NCI-H774 (cell line): ENCODE results near the gene BDNF.
"Not testable (repeated sequence)": the region's sequence is repeated elsewhere in the genome, so short reads cannot be mapped to it uniquely, and the experiment has no call there.

Experiments
- DNase-seq: peaks from one replicate; lab custom pipeline; 2025; lab: John Stamatoyannopoulos, UW

Gene BDNF

DNA sequence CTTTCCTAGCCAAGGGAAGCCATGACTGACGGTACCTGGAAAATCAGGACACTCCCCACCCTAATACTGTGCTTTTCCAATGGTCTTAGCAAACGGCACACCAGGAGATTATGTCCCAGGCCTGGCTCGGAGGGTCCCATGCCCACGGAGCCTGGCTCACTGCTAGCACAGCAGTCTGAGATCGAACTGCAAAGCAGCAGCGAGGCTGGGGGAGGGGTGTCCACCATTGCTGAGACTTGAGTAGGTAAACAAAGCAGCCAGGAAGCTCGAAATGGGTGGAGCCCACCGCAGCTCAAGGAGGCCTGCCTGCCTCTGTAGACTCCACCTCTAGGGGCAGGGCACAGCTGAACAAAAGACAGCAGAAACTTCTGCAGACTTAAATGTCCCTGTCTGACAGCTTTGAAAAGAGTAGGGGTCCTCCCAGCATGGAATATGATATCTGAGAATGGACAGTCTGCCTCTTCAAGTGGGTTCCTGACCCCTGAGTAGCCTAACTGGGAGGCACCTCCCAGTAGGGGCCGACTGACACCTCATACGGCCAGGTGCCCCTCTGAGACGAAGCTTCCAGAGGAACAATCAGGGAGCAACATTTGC lies 34.6 kb downstream of the BDNF start:
- not testable (repeated sequence) for DNase-seq

DNA sequence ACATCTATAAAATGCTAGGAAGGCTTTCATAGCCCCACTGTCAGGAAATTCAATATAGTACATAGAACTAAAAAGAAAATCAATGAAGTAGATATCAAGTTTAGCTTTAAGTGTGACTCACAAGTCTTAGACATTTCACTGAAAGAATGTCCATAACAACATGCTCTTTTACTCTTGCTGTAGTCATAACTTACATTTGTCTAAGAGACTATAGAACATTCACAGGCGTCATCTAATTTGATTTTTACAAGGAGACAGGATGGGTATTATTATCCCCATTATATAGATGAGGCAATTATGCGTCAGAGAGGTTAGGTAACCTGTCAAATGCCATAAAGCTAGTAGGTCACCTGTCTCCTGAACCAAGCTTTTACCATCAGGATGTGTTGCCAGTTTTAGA lies 36.9 kb downstream of the BDNF start:
- DNase-seq, result no peak

DNA sequence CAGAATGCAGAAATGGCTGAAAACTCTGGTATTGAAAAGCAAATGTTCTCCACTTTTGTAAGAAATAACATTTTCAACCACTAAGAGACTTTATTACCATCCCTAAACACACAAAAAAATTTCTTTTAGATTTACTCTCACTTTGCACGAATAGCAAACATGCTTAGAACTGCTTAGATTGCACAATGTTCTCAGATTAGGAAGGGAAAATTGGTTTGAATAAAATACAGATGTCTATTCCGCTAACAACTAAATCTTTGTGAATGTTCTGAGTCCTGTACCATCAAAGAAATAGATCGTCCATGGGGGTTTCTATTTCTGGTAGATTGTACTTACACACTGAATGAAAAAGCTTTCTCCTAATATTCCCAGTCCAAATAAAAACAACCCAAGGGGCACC lies 40.1 kb downstream of the BDNF start:
- no peak for DNase-seq

DNA sequence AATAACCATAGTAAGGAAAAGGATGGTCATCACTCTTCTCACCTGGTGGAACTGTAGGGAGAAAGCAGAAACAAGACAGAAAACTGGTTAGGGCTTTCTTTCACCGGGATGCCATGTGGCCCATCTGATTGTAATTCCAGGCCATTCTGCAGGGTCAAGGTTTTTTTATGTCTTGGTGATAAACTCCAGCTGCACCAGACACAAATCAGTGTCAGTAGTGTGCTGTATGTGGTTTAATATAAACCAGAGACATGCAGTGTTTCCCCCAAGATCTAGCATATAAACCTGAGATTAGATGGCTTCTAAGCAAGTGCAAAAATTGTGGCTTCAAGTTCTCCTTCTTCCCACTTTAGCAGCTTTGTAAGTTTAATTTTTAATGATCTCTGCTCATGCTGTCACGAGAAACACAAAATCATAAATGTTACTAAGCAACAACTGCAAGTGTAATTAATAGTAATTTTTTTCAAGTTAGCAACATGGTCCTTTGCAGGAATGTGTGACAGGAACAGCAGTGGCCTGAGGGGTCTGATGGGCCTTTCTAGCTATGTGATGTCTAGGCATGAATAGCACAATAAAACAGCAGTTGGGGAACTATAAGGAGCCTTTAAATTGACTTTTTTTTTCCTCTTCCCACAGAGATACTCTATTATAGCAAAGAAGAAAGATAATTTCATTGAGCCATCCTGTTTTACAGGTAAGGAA lies 41.6 kb downstream of the BDNF start:
- DNase-seq, result no peak

DNA sequence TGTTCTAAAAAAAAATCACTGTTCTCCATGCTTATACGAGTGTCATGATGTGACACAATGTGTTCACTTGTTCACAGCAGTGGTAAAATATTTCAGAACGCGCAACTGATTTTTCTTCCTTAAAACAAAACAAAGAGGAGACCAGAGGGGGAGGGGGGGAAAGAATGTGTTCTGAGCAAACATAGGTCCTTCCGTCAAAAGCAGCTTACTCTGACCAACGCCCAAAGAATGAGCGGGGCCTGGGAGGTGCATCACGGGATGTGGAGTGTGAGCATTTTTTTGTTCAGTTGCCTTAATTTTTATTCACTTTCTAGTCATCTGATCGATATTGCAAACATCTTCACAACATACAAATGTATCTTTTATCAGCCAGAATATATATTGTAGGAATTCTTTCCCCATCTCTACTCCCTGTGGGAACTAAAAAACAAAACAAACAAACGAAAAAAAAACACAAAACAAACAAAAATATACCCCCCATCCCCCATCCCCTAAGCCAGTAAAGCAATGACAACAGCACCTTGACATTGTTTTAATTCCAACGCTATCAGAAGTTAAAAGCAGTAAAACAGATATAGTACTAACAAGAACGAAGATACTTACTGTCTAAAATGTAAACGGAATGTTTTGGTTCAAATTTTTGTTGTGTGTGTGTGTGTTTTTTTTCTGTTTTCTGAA lies 43.3 kb downstream of the BDNF start:
- no peak for DNase-seq

DNA sequence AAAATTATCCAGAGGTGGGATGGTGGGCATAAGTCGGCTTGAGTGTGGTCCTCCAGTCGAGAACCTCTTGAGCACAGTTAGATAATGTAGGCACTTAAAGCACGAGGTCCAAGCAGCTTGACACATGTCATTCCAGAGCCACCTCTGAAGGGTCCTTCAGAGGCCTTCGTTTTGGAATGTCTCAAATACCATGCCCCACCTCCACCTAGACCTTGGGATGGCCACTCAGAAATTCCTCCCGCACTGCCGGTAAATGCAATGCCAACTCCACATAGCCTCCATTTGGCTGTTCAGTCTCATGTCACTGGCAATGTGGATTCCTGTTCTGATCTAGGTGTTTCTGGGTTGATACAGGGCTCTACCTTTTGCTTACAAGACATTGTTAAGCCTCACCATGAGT lies 43.9 kb downstream of the BDNF start:
- no peak for DNase-seq

DNA sequence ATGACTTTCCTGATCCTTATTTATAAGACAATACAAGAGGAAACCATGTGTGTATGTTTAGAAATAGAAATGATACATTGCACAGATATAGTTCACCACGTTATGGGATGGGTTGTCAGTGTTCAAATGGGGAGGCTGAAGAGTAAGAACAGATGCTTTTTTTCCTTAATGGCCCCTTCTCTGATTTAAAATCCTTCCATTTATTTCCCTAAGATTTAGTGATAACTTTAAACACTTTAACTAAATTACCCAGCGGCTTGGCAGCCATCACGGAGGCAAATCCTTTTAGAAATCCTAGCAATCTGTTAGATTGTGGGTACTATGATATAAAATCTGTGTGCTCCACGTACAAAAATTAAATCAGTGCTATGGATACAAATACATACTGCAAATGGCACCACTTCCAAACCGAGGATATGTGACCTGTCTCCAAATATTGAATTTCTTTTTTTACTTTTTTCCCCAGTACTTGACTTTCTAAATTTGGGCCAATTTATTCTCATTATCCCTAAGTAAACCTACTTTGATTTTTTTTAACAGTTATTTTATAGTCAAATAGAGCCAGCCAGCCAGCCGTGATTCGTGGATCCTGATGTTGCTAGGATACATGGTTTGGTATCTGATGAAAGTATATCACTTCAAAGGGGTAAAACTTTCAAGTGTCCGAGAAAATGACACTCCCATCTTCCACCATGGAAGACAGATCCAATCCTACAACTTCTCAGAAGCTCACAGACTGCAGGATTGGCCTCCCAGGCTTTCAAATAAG lies 46.1 kb downstream of the BDNF start:
- no peak for DNase-seq

DNA sequence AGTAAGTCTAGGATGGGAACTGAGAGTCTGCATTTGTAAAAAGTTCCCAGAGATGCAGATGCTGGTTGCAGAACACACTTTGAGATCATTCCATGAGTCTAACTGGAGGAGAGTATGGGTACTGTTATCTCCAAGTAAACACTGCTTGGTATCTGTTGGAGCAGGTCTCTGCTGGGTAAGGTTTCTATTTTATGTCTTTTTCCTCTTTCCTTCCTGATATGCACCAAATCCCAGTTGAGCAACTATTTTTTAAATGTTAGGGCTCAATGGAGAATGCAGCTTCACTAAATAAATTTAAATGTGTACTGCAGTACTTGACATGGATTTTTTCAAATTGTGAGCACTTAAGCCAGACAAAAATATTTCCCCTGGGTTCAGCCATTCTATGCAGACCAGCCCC lies 48.5 kb downstream of the BDNF start:
- DNase-seq, result no peak

DNA sequence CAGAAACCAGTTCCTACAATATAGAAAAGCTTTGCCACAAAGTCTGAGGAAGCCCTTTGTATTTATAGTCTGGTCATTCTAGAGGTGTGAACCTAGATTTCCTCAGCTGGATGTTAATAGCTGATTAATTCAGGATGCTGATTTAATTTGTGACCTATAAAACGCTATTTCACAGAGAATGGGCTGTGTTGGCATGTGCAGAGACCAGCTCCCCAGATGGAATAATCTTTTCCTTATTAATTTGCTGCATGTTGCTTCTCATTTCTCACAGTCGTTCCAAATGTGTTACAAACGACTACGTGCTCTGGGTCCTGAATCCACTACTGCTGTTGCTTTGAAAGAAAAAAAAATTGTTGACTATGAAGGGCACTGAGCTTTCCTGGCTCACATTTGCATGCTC lies 49.3 kb downstream of the BDNF start:
- no peak for DNase-seq

DNA sequence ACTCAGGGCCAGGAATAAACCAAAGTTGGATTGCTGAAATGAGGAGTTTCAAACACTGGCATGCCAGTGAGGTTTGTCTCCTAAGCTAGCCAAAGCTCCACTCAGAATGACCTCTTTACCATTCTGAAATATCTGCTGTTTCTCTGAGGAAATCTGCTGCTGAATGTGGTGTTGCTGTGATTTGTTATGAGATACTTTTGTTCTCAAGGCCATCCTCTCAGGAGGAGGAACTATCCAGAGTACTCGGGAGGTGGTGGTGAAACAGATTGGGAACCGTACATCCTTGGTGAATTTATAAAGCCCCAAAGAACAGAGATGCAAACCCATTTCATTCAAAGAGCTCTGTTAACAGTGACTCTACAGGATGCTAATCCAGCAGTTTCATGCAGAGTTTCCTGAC lies 50.5 kb downstream of the BDNF start:
- DNase-seq, result no peak

DNA sequence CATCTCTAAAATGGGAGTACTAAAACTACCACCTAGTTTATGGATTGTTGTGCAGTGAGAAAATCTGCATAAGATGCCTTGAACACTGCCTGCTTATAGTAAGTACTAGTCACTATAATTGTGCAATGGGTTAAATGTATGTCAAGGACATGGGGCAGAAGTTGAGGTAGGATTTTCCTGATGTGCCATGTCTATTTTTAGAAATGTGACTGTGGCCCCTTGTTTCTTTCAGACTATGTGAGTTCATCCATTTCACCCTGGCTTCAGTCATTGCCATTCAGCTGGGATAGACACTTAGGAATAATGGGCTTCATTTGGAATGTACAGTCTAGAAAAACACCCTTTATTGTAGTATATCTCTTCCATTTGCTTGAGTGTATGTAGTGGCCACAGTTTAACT lies 51.4 kb downstream of the BDNF start:
- no peak for DNase-seq

DNA sequence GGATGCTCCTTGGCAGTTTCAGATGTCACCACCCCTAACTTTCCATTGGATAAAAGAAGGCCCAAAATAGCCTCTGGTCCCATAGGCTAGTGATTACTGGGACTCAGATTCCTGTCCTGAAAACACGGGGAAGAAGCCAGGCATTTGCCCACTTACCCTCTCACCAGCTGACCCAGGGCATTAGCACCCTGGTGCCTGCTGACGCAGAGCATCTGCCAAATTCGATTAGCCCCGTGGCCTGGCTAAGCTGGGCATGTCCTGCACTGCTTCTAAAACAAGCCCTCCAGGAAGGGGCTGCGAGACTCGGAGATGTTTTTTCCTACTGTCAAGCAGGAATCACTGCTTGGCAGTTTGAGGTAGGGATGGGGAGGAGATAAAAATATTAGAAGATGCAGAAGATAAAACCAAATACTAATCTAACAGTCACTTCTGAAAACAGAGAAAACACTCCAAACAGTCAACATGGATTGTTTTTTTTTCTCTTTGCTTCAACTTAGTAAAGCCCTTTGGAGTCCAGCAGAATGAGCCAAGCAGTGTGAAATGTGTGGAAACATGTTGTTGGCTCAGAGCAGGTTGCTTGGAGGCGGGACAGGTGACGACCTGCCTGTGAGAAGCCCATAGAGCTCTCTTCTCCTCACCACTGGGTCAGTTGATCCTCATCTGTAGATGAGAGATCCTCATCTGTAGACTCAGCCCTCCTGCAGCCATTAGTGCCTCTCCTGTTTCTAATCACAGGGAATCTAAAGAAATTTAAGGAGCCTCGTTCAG lies 54.0 kb downstream of the BDNF start:
- no peak for DNase-seq

DNA sequence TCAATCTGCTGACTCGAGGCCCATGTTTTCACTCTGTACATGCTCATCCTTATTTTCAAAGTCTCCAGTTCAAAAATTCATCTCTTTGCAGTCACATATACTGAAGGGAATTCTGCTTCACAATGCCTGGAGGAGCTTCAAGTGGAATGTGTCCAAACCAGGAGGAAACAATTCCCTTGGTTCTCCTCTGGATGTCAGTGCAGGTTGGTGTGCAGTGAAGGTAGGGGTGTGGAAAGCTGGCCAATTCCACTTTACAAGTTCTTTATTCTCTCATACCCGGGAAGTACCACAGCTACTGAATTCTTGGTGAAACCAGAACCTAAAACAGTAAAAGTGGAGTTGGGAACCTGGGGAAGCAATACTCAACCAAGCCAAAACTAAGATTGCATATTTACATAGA lies 57.3 kb downstream of the BDNF start:
- no peak for DNase-seq

DNA sequence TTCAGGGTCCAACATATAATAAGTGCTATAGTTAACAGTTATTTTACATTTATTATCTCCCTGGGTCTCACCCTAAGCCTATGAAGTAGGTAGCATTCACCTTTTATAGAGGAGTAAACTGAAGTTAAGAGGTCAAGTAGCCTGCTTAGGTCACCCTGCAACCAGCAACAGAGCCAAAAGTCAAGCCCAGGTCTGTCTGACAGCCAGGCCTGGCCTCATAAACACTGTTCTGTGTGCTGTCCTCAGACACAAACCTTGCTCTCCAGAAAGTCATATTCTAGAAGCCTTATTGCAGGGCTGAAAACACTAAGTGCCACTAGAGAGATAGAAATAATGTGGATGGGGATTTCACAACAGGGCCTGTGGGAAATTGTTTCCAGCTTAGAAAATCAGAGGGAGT lies 59.3 kb downstream of the BDNF start:
- DNase-seq, result no peak

DNA sequence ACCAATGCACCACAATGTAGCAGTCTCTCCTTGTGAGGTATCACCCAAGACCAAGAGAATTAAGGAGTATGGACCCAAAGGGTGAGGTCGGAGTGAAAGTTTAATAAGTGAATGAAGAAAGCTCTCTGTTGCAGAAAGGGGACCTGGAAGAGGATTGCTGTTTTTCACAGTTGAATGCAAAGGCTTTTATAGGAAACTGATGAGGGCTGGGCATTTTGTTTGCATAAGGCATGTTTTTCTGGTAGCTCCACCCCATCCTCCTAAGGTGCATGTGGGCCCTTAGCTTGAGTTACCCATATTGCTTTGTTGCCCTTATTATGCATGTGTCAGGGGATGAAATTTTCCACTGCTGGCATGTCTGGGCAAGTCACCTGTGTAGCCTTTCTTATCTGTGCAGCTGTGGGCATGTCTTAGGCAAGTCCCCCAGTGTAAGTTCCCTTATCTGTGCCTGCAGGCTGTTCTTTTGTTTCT lies 64.7 kb downstream of the BDNF start:
- DNase-seq, result no peak

DNA sequence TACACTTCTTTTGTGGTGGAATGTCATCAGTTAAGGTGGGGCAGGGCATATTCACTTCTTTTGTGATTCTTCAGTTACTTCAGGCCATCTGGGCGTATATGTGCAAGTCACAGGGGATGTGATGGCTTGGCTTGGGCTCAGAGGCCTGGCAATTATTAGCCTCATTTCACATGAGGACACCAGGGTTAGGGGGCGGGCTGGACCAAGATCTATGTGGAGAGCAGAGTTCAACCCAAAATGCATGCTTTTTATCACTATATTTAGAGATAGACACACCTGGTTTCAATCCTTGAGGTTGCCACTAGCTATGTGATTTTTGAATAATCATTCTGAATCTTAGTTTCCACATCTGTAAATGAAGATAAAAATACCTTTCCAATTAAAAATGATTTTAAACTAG lies 65.5 kb downstream of the BDNF start:
- DNase-seq, result not testable (repeated sequence)

DNA sequence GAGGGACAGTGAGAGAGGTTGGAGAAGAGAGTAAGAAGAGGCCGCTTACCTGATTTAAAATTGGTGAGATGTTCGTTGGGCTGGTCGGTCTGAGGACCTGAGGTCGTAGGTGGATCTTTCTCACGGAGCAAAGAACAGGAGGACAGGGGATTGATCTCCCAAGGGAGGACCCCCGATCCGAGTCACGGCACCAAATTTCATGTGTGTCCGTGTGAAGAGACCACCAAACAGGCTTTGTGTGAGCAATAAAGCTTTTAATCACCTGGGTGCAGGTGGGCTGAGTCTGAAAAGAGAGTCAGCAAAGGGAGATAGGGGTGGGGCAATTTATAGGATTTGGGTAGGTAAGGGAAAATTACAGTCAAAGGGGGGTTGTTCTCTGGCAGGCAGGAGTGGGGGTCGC lies 66.0 kb downstream of the BDNF start:
- DNase-seq, result not testable (repeated sequence)

DNA sequence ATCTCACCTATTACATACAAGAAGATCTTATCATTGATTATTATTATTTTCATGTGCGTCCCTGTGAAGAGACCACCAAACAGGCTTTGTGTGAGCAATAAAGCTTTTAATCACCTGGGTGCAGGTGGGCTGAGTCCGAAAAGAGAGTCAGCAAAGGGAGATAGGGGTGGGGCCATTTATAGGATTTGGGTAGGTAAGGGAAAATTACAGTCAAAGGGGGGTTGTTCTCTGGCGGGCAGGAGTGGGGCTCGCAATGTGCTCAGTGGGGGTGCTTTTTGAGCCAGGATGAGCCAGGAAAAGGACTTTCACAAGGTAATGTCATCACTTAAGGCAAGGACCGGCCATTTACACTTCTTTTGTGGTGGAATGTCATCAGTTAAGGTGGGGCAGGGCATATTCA lies 71.2 kb downstream of the BDNF start:
- not testable (repeated sequence) for DNase-seq

DNA sequence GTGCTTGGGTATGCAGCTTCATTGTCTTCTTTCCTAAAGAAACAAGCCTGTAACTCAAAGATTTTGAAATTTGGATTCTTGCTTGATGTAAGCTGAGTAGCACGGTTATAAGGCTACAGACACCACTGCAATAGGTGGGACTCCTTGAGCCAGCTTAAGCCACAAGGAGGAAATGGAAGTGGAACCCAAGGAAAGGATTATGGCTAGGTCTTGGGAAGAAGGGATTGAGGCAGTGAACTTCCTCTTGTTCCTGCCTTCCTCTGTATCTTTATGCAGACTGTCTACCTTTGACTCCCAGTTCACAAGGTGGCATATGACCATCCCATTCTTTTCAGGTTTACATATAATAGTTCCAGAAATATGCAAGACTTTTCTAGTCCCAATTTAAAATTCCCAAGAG lies 72.3 kb downstream of the BDNF start:
- DNase-seq, result no peak

DNA sequence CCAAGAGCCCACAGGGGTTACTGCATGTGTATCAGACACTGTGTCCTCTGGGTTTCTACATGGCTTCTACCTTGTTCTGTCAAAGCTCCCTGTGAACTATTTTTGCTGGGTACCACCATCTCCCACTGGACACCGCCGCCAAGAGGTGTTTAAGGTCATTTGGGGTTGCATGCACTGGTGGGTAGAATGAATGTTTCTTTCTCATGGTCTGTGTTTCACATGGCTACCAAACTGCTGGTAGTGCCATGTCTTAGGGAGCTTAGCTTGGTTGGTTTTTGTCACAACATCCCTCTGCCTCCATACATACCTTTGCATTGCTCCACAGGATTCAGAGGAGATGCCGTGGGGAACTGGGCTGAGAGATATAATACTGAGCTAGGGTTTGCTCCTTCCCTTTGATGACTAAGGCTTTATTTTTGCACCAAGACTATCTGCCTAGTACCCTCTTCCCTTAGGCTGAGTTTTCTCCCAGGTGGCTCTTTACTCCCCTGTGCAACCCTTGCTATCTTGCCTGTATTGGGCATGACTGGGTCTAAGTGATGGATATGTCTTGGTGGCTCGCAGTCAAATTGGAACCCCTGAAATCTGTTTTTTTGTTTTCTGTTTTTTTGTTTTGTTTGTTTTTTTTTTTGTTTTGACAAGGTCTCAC lies 73.2 kb downstream of the BDNF start:
- DNase-seq, result no peak

DNA sequence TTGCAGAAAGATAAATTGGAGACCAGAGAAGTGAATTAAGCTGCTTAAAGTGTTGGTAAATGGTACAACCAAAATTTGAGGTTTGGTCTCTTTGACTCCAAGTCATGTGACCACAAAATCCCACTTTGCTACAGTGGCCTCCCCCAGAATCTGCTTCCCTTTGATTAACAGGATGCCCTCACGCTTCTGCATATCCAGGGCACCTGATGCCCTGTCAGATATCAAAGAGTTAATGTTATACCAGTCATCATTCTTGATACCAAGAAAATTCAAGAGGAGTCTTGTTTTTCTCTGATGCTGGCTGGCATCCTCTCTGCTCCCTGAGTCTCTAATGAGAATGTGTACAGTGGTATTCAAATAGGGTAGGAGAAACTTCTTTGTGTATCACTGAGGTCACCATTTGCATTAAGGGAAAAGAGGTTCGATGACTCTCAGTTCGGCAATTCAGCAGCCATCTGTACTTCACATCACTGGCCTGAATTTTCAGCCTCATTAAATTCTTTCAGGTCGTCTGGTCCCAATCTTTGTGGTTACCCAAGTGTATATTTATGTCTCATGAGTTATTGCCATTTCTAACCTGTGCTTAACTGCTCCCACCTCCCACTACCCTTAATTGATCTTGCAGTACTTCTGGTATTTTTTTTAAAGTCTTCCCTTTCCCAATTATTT lies 73.9 kb downstream of the BDNF start:
- DNase-seq, result no peak
